Upper lobe of left lung (tissue), 6 donors: ENCODE data around the gene DSEL. TPM values are rescaled to one million over a fixed set of nuclear protein-coding genes. Genes with fewer than 3 reads are reported as not detected.

Experiments
- ATAC-seq, 2 donors: fragments of 200-7000 bp; cut with Tn5 transposase; one replicate each; pipeline ENCODE4 v1.9.1; 2022; ENCODE audit warnings: mild to moderate bottlenecking in 2 of 2, moderate library complexity in 2 of 2; ENCODE audit not compliant: low FRiP score in 2 of 2
- DNase-seq, 2 donors: peaks; one replicate each; pipeline ENCODE4 v3.0.0-alpha.2; 2019 to 2020
- H3K27ac ChIP-seq, 4 donors: fragments of 200-600 bp; sonication (generic); one replicate each; pipeline ENCODE4 v1.5.1; 2016 to 2019
- H3K27me3 ChIP-seq, 4 donors: fragments of 200-600 bp; sonication (generic); one replicate each; pipeline ENCODE4 v1.5.1; 2017 to 2019
- H3K36me3 ChIP-seq, 4 donors: fragments of 200-600 bp; sonication (generic); one replicate each; pipeline ENCODE4 v1.5.1; 2016 to 2019
- H3K4me1 ChIP-seq, 4 donors: fragments of 200-600 bp; sonication (generic); one replicate each; pipeline ENCODE4 v1.5.1; 2018 to 2019
- H3K4me3 ChIP-seq, 4 donors: fragments of 200-600 bp; sonication (generic); one replicate each; pipeline ENCODE4 v1.5.1; 2017 to 2019; ENCODE audit warnings: mild to moderate bottlenecking in 2 of 4, moderate library complexity in 1 of 4
- H3K9me3 ChIP-seq, 4 donors: fragments of 200-600 bp; sonication (generic); one replicate each; pipeline ENCODE4 v1.5.1; 2018 to 2019
- EP300 ChIP-seq, 4 donors: sonication (generic); formaldehyde crosslinking; IDR thresholded peaks; one replicate each; pipeline ENCODE4 v1.5.1; 2017; ENCODE audit warnings: antibody characterized with exemption in 4 of 4, control low read depth in 2 of 4
- POLR2A ChIP-seq, 4 donors: fragments of 450-650 bp; IDR thresholded peaks; one replicate each; pipeline ENCODE4 v1.5.1; 2016 to 2017; ENCODE audit warnings: antibody characterized with exemption in 4 of 4, mild to moderate bottlenecking in 2 of 4
- POLR2AphosphoS5 ChIP-seq, 2 donors: sonication (generic); formaldehyde crosslinking; IDR thresholded peaks; one replicate each; pipeline ENCODE4 v1.5.1; 2017; ENCODE audit warnings: antibody characterized with exemption in 2 of 2
- WGBS, 2 donors: methylation state at CpG; one replicate each; pipeline ENCODE4 v1.1.5; 2017 to 2018; 5-methylcytosine and 5-hydroxymethylcytosine counted together
- total RNA-seq, 6 donors: library from RNA; depleted of rRNA in 4 of 6; stranded (reverse); fragments of >200 nt in 4 of 6; gene quantifications; one replicate each; pipeline versions ENCODE4 v1.1.0 to v1.2.1, GENCODE V29; 2016 to 2021
- TF ChIP-seq, protein P1 (sequence below), 6 experiments: fragments of 450-650 bp in 4 of 6; fragments of 200-600 bp in 2 of 6; sonication (generic) in 2 of 6; IDR thresholded peaks; one replicate each; pipeline ENCODE4 v1.5.1; 2016 to 2019; ENCODE audit warnings: antibody characterized with exemption in 6 of 6
- donor health status: DM: no; HTN: no; CAD: no; lungs with moderate emphysema.
- donor health status: DM: no; HTN: yes; CAD: no; lungs with severe emphysema.

DSEL gene
- total RNA-seq, 6 donors from 2014 or later = 6.5 to 15.0 (median 10.1) TPM

DNA sequence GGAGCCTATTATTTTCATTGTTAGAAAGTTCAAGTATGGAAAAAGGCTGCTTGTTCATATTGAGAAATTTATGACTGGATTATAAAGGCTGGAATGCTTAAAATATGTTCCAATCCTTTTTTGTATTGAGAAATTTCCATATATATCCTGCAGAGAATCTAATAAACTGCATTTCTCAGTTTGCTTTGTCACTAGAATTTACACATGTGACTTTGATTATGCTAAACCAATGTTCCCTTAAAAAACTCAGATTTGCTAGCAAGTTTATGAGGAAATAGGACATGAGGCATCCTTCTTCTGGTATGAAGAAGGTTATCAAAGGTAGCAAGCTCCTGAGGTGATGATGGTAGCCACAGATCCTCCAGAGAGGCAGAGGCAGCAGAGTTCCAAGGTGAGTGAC lies 29.2 kb upstream of the DSEL start:
- ATAC-seq = no peak
- H3K4me3 ChIP-seq = no peak overlapping the region
- TF ChIP-seq, protein P1, sequence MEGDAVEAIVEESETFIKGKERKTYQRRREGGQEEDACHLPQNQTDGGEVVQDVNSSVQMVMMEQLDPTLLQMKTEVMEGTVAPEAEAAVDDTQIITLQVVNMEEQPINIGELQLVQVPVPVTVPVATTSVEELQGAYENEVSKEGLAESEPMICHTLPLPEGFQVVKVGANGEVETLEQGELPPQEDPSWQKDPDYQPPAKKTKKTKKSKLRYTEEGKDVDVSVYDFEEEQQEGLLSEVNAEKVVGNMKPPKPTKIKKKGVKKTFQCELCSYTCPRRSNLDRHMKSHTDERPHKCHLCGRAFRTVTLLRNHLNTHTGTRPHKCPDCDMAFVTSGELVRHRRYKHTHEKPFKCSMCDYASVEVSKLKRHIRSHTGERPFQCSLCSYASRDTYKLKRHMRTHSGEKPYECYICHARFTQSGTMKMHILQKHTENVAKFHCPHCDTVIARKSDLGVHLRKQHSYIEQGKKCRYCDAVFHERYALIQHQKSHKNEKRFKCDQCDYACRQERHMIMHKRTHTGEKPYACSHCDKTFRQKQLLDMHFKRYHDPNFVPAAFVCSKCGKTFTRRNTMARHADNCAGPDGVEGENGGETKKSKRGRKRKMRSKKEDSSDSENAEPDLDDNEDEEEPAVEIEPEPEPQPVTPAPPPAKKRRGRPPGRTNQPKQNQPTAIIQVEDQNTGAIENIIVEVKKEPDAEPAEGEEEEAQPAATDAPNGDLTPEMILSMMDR (IDR thresholded peaks at IDR 0.05) = no peak
- TF ChIP-seq POLR2AphosphoS5 (IDR thresholded peaks at IDR 0.05) (no peak), POLR2A (IDR thresholded peaks at IDR 0.05) (no peak), EP300 (IDR thresholded peaks at IDR 0.05) (no peak)
- no peak for DNase-seq
- H3K27ac ChIP-seq = no peak overlapping the region
- H3K4me1 ChIP-seq = no peaks in the 10 kb centered on the region
- H3K27me3 ChIP-seq = no peaks in the 10 kb centered on the region
- H3K9me3 ChIP-seq = no peaks in the 10 kb centered on the region
- no peaks in the 10 kb centered on the region for H3K36me3 ChIP-seq

DNA sequence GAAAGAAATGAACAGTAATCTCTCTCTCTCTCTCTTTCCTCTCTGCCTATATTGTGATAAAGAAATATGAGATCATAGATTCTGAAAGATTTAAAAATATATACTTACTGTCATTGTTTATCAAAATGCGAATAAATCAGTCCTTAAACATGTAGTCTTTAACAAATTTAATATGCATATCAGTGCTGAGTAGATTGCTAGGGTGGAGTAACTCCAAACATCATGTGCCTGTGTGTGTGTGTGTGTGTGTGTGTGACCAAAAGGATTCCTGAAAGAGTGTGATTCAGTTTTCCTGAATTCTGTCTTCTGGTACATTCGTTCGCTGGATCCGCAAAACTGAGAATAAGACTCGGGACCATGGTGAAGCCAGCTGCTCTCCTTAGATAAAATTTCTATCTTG lies 24.0 kb upstream of the DSEL start:
- TF ChIP-seq EP300 (IDR thresholded peaks at IDR 0.05) (no peak), POLR2AphosphoS5 (IDR thresholded peaks at IDR 0.05) (no peak), POLR2A (IDR thresholded peaks at IDR 0.05) (no peak)
- TF ChIP-seq, protein P1 (IDR thresholded peaks at IDR 0.05) = no peak

DNA sequence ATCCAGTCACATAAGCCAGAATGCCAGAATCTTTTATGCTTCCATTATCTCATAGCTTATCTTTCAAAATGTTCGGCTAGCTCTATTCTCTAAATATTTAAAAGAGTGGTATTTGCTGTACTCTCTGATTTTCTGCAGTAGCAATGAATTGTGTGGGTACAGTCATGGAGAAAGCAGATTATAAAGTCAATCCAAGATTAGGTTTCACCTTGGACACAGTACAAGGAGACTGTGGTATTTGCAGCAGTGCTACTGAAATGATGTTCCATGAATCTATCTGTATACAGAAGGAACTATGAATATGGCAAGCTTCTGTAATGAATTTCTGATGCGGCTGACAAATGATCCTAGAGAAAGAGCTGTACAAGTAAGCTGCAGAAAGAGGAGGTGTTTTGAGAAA lies 15.4 kb upstream of the DSEL start:
- 86 to 90% methylated on average over 2 of the region's 2 CpGs for WGBS, 2 donors
- ATAC-seq = no peak
- H3K9me3 ChIP-seq = no peaks in the 10 kb centered on the region
- no peaks in the 10 kb centered on the region for H3K4me1 ChIP-seq
- TF ChIP-seq, protein P1 (IDR thresholded peaks at IDR 0.05) = no peak
- TF ChIP-seq POLR2AphosphoS5 (IDR thresholded peaks at IDR 0.05) (no peak), POLR2A (IDR thresholded peaks at IDR 0.05) (no peak), EP300 (IDR thresholded peaks at IDR 0.05) (no peak)
- H3K36me3 ChIP-seq = no peaks in the 10 kb centered on the region
- H3K27ac ChIP-seq = no peak overlapping the region
- no peak overlapping the region for H3K4me3 ChIP-seq
- DNase-seq = no peak
- no peaks in the 10 kb centered on the region for H3K27me3 ChIP-seq

More for the DNA sequence above, 24.0 kb upstream of the DSEL start:
- H3K27ac ChIP-seq = no peak overlapping the region
- H3K36me3 ChIP-seq = no peaks in the 10 kb centered on the region
- DNase-seq = no peak
- ATAC-seq = no peak
- 90 to 94% methylated on average over 5 of the region's 5 CpGs for WGBS, 2 donors
- no peaks in the 10 kb centered on the region for H3K27me3 ChIP-seq
- no peaks in the 10 kb centered on the region for H3K9me3 ChIP-seq
- no peak overlapping the region for H3K4me3 ChIP-seq
- H3K4me1 ChIP-seq = no peaks in the 10 kb centered on the region

DNA sequence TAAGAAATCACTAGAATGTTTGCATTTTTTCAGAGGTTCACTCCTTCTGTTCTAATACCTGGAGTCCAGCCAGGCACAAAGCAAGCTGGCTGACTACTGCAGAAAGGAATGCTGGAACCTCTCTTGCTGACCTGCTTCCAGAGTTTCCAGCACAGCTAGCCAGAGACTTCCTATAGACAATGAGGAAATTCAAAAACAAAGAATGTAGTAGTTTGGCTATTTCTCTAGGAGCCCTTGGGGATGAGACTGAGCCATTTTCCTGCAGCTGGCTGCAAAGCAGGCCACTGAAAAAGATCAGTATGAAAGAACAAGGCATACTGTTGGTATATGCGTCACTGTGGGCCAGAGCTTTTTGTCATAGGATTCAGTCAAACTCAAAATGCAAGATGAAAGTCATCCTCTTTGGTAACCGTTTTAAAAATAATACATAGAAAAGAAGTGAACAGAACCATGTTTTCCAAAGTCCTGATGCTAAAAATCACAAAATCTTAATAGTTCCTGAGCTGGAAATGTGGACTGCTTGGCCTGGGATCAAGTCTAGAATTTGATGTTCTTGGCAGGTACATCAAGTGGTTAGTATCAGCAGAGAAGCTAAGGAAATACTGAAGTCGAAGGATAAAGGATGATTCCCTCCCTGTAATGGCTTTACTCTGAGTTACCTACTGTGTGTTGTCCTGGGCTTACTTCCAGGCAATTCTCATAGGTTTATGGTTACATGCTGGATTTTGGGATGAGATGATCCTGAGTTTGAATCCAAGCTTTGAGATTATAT lies 9.0 kb upstream of the DSEL start:
- DNase-seq (peak in 1 of 2 donors; percentile 73), ATAC-seq (peak; percentile 81 to 88)
- H3K27ac ChIP-seq = peak overlapping the region in 3 of 4 donors; percentile 48 to 57 (median 51)
- WGBS, 2 donors = 55 to 60% methylated on average over 3 of the region's 3 CpGs
- TF ChIP-seq POLR2AphosphoS5 (IDR thresholded peaks at IDR 0.05) = no peak
- TF ChIP-seq POLR2A (IDR thresholded peaks at IDR 0.05) = no peak
- TF ChIP-seq EP300 (IDR thresholded peaks at IDR 0.05) = no peak
- TF ChIP-seq, protein P1 (IDR thresholded peaks at IDR 0.05) = no peak
- H3K4me3 ChIP-seq = no peak overlapping the region
- H3K36me3 ChIP-seq = no peaks in the 10 kb centered on the region
- H3K27me3 ChIP-seq = no peaks in the 10 kb centered on the region
- H3K4me1 ChIP-seq = peaks cover 3 to 12% (median 7%) of the 10 kb centered on the region in 4 donors
- no peaks in the 10 kb centered on the region for H3K9me3 ChIP-seq
